Stimulated activated CD4-positive, alpha-beta T cell treated with anti-CD3 and anti-CD28 coated beads, Interleukin-1b, Interleukin-23, amount 100 ng/mL, for 1 hour (primary cell): ENCODE measurements around the gene EDN2.

Source experiments
- DNase-seq, 2 donors: peaks; one replicate each; pipeline ENCODE4 v3.0.0-alpha.2; 2020; ENCODE audit warnings: low read depth in 2 of 2

Gene EDN2

DNA sequence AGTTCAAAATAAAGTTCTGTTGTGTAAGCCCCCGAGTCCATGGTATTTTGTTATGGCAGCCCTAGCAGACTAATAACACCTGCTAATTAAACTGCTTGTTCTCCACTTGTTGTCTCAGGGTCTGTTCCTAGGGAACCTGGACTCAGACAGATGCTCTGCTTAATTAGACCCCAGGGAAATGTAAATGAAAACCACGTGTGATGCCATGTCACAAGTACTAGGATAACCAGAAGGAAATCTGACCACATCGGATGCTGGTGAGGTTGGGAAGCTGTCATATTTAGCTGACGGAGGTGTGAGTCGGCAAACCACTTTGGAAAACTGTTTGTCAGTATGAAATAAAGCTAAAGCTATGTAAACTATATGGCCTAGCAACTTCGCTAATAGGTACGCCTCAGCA is 19.6 kb downstream of the EDN2 start:
- DNase-seq: no peak

DNA sequence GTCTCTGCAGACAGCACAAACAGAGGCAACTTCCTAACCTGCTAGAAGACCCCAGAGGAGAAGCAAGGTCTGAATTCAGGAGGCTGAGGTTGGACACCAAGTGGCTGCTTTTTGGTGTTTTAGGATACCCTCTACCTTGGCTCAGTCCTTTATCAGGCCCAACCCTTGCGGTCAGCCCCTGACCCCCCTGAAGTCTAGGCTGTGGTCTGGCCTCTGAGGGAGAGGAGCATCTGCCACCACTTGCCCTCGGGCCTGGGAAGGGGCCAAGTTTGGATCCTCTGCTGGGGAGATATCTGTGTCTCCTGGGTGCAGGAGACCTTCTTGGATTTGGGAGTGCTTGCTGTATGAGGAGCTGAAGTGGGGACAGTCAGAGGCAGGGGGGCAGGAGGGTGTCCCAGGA is 21.0 kb downstream of the EDN2 start:
- no peak for DNase-seq

DNA sequence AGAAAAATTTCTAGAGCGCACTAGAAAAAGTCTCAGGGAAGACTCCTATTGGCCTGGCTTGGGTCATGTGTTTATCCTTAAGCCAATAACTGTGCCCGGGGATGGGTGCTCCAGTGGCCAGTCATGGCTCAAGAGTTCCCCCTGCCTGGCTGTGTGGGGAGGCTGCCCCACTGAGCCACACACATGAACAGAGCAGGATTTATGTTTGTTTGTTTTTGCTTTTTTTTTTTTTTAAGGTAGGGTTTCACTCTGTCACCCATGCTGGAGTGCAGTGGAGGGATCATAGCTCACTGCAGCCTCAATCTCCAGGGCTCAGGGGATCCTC is 21.8 kb downstream of the EDN2 start:
- no peak for DNase-seq

DNA sequence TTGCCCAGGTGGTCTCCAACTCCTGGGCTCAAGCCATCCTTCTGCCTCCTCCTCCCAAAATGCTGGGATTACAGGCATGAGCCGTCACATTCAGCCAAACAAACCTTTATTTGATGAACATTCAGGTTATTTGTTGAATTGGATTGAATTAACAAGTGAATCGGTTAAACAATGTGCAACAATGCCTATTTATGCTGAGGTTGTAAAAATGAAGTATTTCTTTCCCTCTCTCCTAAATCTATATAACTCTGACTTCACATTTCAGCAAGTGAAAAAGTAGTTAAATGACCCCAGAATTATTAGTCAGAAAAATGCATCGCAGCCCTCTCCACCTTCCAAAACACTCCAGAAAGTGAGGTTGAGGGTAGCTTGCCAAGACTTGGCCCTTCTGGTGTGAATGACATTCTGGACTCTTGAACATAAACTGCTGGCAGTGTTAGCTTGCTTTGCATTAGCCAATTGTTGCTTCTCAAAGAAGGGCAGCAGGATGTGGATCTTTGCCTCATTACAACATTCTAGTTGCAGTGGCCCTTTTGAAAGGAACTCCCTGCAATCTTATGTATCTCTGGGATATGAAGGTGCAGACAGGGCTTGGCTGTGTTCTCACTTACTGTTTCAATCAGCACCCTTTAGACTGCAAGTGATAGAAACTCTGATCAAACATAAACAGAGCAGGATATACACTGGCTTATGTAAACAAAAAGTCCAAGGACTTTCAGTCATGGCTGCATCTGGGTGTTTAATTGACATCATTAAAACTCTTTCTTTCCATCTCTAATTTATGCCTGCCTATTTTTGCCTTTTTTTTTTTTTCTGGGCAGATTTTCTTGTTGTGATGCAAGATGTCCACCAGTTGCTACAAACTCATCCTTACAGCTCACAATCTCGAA is 22.4 kb downstream of the EDN2 start:
- no peak for DNase-seq

DNA sequence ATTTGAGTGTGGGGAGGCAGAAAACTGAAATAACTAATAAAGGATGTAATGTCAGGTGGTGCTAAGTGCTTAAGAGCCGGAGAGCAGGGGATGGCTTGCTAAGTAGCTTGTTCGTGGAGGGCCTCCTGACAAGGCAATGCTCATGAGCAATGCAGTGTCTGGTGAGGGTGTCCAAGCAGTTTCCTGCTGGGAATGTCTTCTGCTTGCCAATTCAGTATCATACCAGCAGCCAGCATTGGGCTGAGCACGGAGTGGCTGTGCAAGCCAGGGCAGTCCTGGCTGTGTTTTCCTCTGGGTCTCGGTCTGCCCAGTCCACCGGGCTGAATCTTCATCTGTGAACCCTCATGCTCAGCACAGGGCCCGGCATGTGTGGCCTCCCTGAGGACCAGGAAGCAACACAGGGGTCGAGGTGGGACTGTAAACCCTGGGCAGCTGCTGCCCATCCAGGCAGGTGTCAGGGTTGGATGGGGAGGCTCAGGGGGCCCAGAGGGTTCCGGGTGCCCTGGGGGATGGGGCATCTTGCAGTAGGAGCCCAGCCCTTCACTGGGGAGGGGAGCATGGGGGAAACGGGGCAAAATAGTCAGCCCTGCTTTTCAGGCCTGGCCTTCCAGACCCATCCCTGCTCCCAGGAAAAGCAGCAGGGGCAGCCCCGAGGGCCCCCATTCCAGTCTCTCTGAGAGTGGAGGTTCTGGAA is 27.5 kb downstream of the EDN2 start:
- DNase-seq: no peak

DNA sequence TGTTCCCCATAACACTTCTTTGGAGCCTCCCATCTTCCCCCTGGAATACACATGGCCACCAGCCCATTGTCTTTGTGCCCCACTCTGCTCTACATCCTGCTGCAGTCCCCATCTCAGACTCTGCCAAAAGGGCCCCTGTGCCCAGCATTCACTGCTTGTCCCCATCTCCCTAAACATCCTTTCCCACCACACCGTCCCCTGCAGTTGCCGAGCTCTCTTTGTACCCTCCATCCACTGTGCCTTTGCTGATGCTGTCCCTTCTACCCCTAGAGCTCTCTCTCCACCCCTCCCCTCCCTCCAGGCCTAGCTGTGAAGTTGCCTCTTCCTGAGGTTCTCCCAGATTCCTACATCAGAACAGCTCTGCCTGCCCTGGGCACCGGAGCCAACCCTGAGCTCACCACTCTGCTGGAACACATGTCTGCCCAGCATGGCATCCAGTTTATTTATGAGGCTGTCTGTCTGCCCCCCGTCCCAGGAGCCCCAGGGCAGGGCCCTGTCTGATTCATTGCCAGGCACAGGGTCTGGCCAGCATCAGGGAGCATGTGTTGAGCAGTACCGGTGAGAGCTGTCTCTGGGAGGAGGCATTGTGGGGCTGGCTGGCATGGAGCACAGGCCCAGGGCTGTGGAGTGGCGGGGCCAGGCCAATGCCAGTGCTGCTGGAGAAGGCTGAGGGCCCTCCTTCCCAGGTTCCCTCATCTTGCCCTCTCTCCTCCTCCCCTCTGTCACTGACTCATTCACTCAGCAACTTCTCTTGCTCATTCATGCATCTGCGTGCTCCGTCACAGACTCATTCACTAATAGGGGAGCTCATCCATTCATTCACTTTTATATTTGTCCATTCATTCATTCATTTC is 28.8 kb downstream of the EDN2 start:
- DNase-seq: no peak

DNA sequence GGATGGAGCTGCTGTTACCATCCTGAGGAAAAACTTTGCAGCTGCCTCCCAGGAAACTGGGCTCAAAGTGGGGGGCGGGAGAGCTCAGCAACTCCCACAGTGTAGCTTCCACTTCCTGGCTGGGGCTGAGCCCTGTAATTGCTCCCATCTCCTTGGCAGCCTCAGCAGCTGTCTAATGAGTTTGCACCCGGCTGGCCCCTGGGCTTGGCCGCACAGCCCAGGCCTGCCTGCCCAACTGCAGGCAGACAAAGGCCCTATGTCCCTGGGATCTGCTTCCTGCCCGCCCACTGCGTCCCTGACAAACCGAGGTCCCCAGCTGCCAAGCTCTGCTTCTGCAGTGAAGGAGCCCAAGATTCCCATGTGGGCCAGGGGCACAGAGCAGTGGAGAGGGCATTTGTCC is 30.1 kb downstream of the EDN2 start:
- DNase-seq: no peak

DNA sequence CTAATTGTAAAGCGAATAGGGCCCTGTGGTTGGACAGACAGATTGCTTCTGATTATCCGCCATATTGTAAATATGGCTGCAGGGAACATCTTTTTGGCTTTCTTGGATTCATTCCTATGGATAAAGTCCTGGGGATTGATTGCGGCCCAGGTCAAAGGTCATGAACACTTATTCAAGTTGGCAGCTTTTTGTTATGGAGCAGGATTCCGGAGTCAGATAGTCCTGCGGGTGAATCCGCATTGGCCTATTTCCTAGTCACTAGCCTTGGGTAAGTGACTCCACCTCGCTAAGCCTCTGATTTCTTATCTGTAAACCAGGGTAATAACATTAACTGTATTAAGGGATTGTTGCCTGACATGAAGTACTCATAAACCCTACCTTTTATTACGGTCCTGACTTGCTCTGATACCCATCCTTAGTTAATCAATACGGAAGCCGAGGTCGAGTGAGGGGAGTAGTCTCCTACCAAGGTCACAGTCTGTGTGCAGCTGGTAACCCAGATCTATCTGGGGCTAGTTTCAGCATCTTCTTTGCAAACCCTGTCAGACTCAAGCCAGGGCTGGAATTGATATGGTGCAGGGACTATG is 31.7 kb downstream of the EDN2 start:
- no peak for DNase-seq

DNA sequence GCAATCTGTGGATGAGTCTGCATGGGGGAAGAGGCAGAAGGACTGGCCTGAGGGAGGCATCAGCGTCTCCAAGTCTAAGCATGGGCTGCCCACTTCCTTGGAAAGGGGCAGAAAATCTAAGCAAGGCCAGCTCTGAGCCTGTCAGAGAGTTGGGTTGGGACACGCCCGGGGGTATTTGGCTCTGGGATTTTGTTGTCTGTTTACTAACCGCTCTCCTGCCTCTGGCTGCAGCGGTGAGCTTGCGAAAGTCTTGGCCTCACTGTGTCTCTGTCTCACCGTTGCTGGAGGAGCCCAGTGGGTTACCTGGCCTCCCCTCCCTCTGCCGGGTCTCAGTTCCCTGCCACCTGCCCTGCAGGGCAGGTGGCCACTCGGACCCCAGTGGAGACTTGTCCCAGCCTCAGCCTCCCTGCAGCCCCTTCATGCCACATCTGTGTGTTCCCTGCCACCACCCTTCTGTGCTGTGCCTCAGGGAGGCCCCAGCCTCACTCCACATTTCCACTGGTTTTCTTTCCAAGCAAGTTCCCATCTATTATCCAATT is 33.7 kb downstream of the EDN2 start:
- no peak for DNase-seq

DNA sequence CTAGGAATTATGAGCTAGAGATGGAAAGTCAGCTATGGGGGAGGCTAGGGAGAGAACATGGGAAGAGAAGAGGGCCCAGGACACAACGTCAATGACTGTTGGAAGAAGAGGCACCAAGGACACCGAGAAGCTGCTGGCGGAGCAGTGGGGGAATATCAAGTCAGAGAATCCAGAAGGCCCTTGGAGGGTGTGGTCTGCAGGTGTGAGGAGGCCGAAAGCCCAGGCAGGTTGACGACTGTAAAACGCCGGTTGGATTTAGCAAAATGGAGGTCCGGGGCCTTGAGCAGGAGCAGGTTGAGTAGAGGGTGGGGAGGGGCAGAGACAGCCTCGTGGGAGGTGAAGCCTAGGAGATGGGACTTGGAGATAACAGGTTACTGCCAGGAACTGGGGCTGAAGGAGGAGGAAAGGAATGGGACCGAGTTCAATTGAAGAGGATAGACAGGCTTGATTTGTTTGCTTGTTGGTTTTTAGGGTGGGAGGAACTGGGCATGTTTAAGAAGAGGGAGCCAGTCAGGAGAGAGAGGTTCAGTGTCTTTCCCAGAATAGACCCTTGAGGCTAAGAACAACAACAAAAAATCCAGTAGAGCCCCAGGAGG is 35.1 kb downstream of the EDN2 start:
- DNase-seq: no peak

DNA sequence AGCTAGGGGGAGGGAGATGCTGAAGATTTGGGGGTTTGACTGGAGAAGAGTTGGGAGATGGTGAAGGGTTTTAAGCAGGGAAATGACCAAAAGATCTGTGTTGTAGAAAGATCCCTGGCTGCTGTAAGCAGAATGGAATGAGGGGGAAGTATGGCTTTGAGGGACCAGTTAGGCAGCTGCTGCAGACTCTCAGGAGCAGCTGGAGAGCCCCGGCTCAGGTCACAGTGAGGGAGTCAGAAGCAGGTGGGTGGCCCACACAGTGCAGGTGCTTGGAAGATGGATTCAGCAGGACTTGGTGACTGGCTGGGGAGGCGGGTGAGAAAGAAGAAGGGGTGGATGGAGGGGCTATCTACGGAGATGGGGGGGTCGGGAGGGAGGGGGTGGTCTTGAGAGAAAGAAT is 35.7 kb downstream of the EDN2 start:
- DNase-seq: no peak

DNA sequence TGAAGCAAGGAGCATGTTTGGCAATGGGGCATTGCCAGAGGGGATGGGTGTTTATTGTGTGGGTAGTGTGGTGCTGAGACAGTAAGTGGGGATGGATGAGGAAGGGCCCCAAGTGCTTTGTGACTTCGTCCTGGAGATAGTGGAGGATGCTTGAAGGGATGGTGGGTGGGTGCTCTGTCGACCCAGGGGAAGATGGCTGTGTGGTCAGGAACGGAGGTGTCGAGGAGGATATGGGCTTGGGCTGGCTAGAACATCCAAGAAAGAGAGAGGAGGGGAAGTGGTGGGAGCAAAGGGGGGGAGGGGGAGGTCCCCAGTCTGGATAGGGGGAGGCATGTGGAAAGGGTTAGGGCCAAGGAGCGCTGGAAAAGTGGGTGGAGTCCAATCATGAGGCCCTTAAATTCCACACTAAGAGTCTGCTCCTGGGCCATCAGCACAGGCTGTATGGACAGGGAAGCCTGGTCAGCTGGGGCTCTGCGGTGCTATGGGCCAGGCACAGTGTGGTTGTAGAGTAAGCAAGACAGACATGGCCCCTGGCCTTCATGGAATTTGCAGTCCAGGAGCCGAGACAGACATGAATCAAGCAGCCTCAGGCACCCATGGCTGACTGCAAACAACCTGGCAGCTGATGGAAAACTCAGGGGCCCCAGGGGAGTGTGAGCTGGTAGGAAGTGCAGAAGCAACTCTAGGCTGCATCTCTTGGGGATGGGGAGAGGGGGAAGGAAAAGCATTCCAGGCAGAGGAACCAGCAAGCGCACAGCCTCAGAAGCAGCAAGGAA is 36.3 kb downstream of the EDN2 start:
- DNase-seq: no peak

DNA sequence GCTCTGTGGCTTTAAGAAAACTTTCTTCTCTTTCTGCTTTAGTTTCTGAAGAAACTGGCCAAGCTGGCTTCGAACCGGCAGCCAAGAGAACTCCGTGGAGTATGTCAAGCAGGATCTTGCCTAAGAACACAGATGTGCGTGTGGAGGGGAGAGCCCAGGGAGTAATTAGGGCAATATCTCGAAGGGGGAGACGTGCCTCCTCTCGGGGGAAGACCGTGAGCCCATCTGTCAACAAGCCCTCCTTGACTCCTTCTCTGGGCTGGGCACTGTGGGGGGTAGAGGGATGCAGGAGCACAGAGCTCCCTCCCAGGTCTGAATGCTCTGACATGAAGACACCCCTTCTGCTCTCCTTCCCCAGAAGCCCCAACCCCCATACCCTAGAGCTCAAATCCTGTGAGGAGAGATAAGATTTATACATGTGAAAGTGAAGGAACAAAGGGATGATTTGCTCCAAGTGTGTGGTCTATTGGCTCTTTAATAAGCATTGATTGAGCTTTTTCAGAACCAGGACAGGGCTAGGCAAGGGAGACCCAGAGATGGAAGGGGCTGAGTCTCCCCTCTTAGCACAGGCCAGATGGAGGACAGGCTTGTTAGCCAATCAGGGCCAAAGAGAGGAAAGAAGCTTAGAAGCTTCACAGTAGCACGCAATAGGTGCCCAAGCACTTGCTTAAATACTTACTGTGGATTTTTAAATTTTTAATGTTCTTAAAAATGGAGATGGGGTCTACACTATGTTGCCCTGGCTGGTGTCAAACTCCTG is 37.5 kb downstream of the EDN2 start:
- DNase-seq: no peak

DNA sequence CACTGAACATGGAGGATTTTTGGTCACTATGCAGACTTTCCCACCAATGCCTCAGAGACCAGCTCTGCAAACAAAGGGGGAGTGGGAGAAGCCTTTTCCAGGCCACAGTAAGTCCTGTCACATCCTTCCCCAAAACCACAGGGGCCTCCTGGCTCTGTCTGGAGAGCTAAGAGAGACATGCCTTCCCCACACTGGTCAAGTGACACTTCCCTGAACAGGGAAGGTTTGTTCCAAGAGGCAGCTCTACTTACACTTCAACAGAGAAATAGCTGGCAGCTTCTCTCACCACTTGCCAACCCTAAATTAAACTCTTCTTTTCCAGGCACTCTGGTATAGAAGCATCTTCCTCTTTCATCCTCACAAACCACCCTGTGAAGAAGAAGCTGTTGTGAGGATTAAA is 39.7 kb downstream of the EDN2 start:
- no peak for DNase-seq

DNA sequence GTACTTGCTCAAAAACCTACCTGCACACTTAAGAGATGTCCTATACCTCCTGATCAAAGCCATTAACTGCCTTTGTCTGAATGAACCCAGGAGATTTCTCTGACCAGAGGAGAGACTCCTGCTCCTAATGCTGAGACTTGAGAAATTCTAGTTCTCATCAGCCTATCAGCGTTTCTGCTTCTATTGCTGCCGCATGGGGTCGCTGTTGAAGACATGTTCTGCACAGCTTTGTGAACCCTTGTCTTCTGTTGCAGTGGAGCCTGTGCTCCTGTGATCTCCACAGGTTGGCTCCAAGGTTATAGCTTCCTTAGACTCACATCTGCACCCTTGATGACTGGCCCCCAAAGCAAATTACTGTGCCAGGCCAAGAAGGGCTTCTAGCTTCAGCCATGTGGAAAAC is 40.2 kb downstream of the EDN2 start:
- DNase-seq: no peak

DNA sequence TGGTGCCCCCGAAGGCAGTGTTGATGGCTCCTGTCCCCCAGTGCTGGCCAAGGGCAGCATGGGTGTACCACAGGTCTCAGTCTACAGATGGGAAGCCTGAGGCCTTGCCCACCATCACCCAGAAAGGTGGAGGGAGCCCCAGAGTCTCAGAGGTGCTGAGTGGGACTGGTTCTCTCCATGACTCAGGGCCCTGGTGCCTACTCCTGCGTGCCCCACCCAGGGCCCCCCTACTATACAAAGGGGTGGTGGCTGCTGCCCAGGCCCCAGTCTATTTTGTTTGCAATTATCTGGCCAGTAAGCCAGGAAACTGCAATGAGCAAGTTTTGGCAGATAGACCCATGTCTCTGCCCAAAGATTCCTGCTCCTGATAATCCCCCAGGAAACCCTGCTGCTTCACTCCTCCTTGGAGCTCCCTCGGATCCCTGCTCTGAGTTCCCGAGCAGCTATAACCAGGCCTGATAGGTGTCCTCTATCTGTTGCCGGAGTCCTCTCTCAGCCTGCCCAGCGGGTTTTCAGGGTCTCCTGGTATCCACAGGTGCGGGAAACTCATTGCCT is 41.7 kb downstream of the EDN2 start:
- no peak for DNase-seq

DNA sequence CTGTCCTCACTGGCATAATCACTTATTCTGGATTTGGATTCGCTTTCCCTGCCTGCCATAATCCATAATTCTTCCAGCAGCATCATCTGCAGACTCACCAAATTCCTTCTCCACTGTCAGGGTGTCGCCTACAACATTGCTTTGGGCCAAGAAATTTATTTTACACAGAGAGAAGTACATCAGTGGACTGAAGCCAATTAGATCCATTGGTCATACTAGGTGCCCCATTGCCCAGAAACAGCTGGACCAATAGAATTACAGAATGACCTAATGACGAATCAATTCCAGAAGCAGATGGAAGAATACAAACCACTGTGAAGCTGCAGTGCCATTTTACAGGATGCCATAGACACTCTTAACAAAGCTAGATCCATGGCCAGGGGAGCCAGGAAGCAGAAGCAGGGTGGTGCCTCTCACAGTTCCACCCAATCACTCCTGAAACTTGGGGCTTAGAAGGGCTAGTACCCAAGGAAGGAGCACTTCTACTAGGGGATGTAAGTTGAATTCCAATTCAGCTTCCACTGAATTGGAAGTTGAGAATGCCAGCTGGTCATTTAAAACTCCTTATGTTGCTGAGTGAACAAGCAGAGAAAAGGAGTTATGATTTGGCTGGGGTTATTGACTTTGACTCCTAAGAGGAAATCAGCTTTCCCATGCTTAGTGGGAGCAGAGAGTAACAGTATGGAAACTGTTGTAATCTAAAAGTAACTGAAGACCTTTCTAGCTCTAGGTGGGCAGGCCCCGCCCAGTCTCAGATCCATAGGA is 44.0 kb downstream of the EDN2 start:
- no peak for DNase-seq

DNA sequence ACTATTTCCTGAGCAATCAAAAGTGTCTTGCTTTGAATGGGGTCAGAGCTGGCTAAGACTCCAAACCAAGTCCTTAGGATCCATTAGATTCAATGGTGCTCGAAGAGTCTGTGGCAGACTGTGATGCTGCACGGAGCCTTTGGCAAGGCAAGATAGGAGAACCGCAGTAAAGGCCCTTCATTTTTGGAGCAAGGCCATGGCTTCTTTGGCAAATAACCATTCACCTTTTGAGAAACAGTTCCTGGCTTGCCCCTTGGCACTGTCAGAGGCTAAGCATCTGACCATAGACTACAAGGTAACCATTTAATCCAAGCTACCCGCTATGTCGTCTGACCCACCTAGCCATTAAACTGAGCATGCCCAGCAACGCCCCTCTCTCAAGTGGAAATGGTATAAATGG is 45.2 kb downstream of the EDN2 start:
- no peak for DNase-seq

DNA sequence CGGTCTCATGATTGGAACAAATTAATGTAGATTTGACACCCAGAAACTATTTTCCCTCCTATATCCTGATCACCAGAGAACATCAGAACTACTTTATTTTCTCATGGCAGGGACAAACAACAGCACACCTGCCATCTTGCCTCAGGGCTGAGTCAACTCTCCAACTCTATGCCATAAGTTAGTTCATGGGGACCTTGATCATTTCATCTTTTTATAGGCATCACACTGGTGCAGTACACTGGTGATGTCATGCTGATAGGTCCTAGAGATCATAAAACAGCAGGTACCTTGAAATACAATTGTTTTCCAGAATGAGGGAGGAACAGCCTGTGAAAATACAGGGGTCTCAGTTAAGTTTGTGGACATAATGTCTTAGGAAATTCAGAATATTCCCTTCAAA is 45.8 kb downstream of the EDN2 start:
- no peak for DNase-seq
